Upper lobe of right lung (tissue), 1 donor: ENCODE results near the gene RPTOR. TPM values are rescaled to one million over a fixed set of nuclear protein-coding genes. Genes with fewer than 3 reads are reported as not detected.

Experiments
- ATAC-seq: fragments of 200-7000 bp; cut with Tn5 transposase; one replicate; pipeline ENCODE4 v1.9.1; 2020; ENCODE audit warnings: mild to moderate bottlenecking, moderate library complexity
- DNase-seq: peaks from one replicate; pipeline ENCODE4 v3.0.0-alpha.2; 2020
- H3K27ac ChIP-seq: fragments of 200-600 bp; one replicate; pipeline ENCODE4 v1.8.0; 2022
- H3K27me3 ChIP-seq: fragments of 200-600 bp; one replicate; pipeline ENCODE4 v1.8.0; 2022; ENCODE audit warnings: mild to moderate bottlenecking
- H3K36me3 ChIP-seq: fragments of 200-600 bp; one replicate; pipeline ENCODE4 v1.8.0; 2022
- H3K4me1 ChIP-seq: fragments of 200-600 bp; one replicate; pipeline ENCODE4 v1.8.0; 2022
- H3K4me3 ChIP-seq: fragments of 200-600 bp; one replicate; pipeline ENCODE4 v1.8.0; 2022; ENCODE audit warnings: mild to moderate bottlenecking
- H3K9me3 ChIP-seq: fragments of 200-600 bp; one replicate; pipeline ENCODE4 v1.8.0; 2022
- intact Hi-C: fragments of 100-400 bp; cut with DNase I; formaldehyde crosslinking; loops from one replicate; pipeline ENCODE4 v1.11.0; 2022
- total RNA-seq: library from RNA; stranded (reverse); fragmentation: NEBNext Ultra II Directional; extraction: Animal tissue kit (Norgen Biotek cat#: 25700); gene quantifications from one replicate; pipeline ENCODE4 v1.2.1, GENCODE V29; 2021
- TF ChIP-seq, protein P1 (sequence below): fragments of 200-600 bp; IDR thresholded peaks from one replicate; pipeline ENCODE4 v1.8.0; 2022; ENCODE audit warnings: antibody characterized with exemption
- donor health status: DM: no; HTN: yes; CAD: no; lungs with severe emphysema.

The RPTOR gene
- total RNA-seq, 1 donor from 2014 or later = 35.4 TPM

DNA sequence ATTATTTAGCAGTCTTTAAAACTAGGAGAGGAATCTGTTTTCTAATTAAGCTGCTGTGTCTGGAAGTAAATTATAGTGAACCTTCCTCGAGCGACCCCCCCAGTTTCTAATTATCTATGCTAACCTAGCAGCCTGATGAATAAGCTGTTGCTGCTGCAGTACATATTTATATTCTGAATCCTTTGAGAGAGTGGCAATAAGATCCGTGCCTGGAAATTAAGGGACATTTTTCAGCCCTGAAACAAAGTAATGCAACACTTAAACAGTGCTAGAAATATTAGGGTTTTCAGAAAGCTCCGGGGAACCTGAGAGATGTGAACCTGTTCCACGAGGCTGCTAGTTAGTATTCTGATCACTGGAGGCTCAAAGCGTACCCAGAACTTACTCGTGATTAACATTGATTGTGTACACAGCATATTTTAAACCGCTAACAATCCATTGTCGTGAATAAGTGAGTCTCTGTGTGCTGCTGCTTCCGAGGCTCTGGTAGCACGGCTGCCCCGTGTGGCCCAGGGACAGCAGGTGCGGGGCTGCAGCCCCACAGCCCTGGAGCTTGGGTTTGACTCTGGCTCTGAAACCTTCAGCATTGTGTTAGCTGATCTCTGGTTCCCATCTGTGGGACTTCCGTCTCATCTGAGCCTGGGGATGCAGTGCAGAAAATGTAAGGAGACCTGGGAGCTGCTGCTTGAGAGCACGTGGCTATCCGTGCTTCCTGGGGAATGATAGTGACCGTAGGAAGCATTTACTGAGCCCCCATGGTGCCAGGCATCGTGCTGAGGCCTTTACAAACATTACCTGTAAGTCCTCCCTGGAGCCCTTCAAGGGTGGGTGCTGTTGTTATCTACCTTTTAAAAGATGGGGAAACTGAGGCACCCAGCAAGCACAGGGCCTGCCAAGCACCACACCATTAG is 256.1 kb downstream of the RPTOR start:
- no peaks in the 10 kb centered on the region for H3K27me3 ChIP-seq
- TF ChIP-seq, protein P1, sequence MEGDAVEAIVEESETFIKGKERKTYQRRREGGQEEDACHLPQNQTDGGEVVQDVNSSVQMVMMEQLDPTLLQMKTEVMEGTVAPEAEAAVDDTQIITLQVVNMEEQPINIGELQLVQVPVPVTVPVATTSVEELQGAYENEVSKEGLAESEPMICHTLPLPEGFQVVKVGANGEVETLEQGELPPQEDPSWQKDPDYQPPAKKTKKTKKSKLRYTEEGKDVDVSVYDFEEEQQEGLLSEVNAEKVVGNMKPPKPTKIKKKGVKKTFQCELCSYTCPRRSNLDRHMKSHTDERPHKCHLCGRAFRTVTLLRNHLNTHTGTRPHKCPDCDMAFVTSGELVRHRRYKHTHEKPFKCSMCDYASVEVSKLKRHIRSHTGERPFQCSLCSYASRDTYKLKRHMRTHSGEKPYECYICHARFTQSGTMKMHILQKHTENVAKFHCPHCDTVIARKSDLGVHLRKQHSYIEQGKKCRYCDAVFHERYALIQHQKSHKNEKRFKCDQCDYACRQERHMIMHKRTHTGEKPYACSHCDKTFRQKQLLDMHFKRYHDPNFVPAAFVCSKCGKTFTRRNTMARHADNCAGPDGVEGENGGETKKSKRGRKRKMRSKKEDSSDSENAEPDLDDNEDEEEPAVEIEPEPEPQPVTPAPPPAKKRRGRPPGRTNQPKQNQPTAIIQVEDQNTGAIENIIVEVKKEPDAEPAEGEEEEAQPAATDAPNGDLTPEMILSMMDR = no peak
- H3K27ac ChIP-seq = no peak overlapping the region
- peaks cover 8% of the 10 kb centered on the region for H3K4me1 ChIP-seq
- intact Hi-C loops = no loop called here
- no peak overlapping the region for H3K4me3 ChIP-seq
- H3K9me3 ChIP-seq = no peaks in the 10 kb centered on the region
- DNase-seq = no peak
- no peak for ATAC-seq
- no peaks in the 10 kb centered on the region for H3K36me3 ChIP-seq

- peak; percentile 19 for ATAC-seq
- H3K36me3 ChIP-seq = no peaks in the 10 kb centered on the region
- no peaks in the 10 kb centered on the region for H3K4me1 ChIP-seq
- TF ChIP-seq, protein P1 = no peak
- no peak for DNase-seq
- no peak overlapping the region for H3K27ac ChIP-seq
- no peaks in the 10 kb centered on the region for H3K27me3 ChIP-seq
- intact Hi-C loops = no loop called here
- H3K4me3 ChIP-seq = no peak overlapping the region
- peaks cover 7% of the 10 kb centered on the region for H3K9me3 ChIP-seq
These were observed 258.2 kb downstream of the RPTOR start for GRCh38 chr17:80802626-80803450.

GRCh38 chr17:80803451-80804428 is 259.1 kb downstream of the RPTOR start:
- no peaks in the 10 kb centered on the region for H3K4me1 ChIP-seq
- H3K4me3 ChIP-seq = no peak overlapping the region
- H3K36me3 ChIP-seq = no peaks in the 10 kb centered on the region
- H3K9me3 ChIP-seq = peaks cover 7% of the 10 kb centered on the region
- no peak for ATAC-seq
- TF ChIP-seq, protein P1 = no peak
- DNase-seq = peak; percentile 51
- no peak overlapping the region for H3K27ac ChIP-seq
- intact Hi-C loops = no loop called here
- no peaks in the 10 kb centered on the region for H3K27me3 ChIP-seq

GRCh38 chr17:80804466-80804865 is 259.8 kb downstream of the RPTOR start:
- no peaks in the 10 kb centered on the region for H3K4me1 ChIP-seq
- TF ChIP-seq, protein P1 = no peak
- intact Hi-C loops = no loop called here
- no peak for ATAC-seq
- no peaks in the 10 kb centered on the region for H3K36me3 ChIP-seq
- no peak overlapping the region for H3K27ac ChIP-seq
- DNase-seq = peak; percentile 27
- H3K9me3 ChIP-seq = peaks cover 7% of the 10 kb centered on the region
- no peaks in the 10 kb centered on the region for H3K27me3 ChIP-seq
- H3K4me3 ChIP-seq = no peak overlapping the region
